Astrocyte of the spinal cord (primary cell): ENCODE measurements around the gene EPB41L4A.
"Not testable (repeated sequence)": the region's sequence is repeated elsewhere in the genome, so short reads cannot be mapped to it uniquely, and the experiment has no call there.

Experiments used
- DNase-seq: peaks from one replicate; pipeline ENCODE4 v3.0.0; 2011; ENCODE audit warnings: low read depth, low spot score
- H3K4me3 ChIP-seq: 2 replicates; pipeline ENCODE4 v1.5.1; 2011; ENCODE audit warnings: low read depth, mild to moderate bottlenecking, low read length, moderate library complexity
- CTCF ChIP-seq: IDR thresholded peaks from 2 replicates; pipeline ENCODE4 v1.5.1; 2012; ENCODE audit warnings: low read depth, mild to moderate bottlenecking, low read length, inconsistent platforms
- in situ Hi-C: cut with HindIII; loops from 2 replicates; pipeline ENCODE4 v1.10.0; 2017; ENCODE audit warnings: low sequenced_read_pairs

Gene EPB41L4A

GRCh38 chr5:112396430-112396829 lies 22.6 kb downstream of the EPB41L4A start:
- TF ChIP-seq CTCF: no peak
- in situ Hi-C loops: no loop called here
- no peak overlapping the region for H3K4me3 ChIP-seq
- no peak for DNase-seq

- in situ Hi-C loops, DNase-seq, H3K4me3 ChIP-seq: not testable (repeated sequence)
Measured at GRCh38 chr5:112395299-112395698, 23.8 kb downstream of the EPB41L4A start.

- in situ Hi-C loops: no loop called here
- H3K4me3 ChIP-seq: no peak overlapping the region
- no peak for TF ChIP-seq CTCF
- no peak for DNase-seq
Measured at GRCh38 chr5:112390327-112390726, 28.8 kb downstream of the EPB41L4A start.

- in situ Hi-C loops: no loop called here
- no peak for TF ChIP-seq CTCF
Measured at GRCh38 chr5:112388739-112389138, 30.3 kb downstream of the EPB41L4A start.

GRCh38 chr5:112388074-112388473 lies 31.0 kb downstream of the EPB41L4A start:
- TF ChIP-seq CTCF: no peak
- no peak for DNase-seq
- H3K4me3 ChIP-seq: no peak overlapping the region
- in situ Hi-C loops: no loop called here

More at GRCh38 chr5:112388739-112389138, 30.3 kb downstream of the EPB41L4A start:
- no peak overlapping the region for H3K4me3 ChIP-seq
- no peak for DNase-seq

GRCh38 chr5:112386766-112387165 lies 32.3 kb downstream of the EPB41L4A start:
- no peak overlapping the region for H3K4me3 ChIP-seq
- in situ Hi-C loops: no loop called here
- DNase-seq: no peak
- TF ChIP-seq CTCF: no peak

- DNase-seq: no peak
- in situ Hi-C loops: no loop called here
- no peak overlapping the region for H3K4me3 ChIP-seq
- TF ChIP-seq CTCF: no peak
Measured at GRCh38 chr5:112385969-112386368, 33.1 kb downstream of the EPB41L4A start.
